Ectodermal cell (in vitro differentiated cells): Measurements from ENCODE around the gene RALBP1.

Experiments
- H3K27ac ChIP-seq: 2 replicates; pipeline ENCODE4 v1.7.0; 2013; ENCODE audit warnings: mild to moderate bottlenecking, low read depth, low read length; ENCODE audit not compliant: insufficient read depth, poor library complexity, severe bottlenecking
- H3K27me3 ChIP-seq: 2 replicates; pipeline ENCODE4 v1.7.0; 2013; ENCODE audit warnings: mild to moderate bottlenecking, low read length; ENCODE audit not compliant: insufficient read depth, control insufficient read depth, poor library complexity, severe bottlenecking
- H3K36me3 ChIP-seq: one replicate; pipeline ENCODE4 v1.7.0; 2013; ENCODE audit warnings: low read length; ENCODE audit not compliant: control insufficient read depth, insufficient read depth
- H3K4me1 ChIP-seq: one replicate; pipeline ENCODE4 v1.7.0; 2013; ENCODE audit warnings: low read length; ENCODE audit not compliant: control insufficient read depth, insufficient read depth
- H3K4me3 ChIP-seq: 2 replicates; pipeline ENCODE4 v1.7.0; 2013; ENCODE audit warnings: low read depth, low read length, control low read depth; ENCODE audit not compliant: insufficient read depth
- H3K9me3 ChIP-seq: 2 replicates; pipeline ENCODE4 v1.7.0; 2013; ENCODE audit warnings: mild to moderate bottlenecking, low read length, moderate library complexity; ENCODE audit not compliant: control insufficient read depth
- WGBS, 2 experiments: methylation state at CpG; one replicate each; pipeline ENCODE4 v1.1.7; 2013; ENCODE audit warnings: missing lambda C conversion rate in 2 of 2; 5-methylcytosine and 5-hydroxymethylcytosine counted together

The RALBP1 gene

DNA sequence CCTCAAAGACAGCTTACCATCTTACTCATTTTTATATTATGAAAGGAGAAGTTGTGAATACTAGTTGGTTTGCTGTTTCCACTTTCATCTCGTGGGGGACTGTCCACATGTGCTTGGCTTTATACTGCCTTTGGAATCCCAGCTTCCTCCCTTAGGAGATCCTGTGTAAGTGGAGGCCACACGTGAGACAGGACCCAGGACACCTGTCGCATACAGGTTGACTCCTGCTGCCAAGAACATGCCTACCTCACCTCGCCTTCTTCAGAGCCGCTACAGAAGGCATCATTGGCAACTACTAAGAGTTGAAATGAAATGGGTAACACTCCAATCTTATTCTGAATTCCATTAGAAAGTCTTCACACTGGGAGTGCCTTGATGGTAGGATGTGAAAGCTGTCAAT is 69.7 kb downstream of the RALBP1 start:
- Histone ChIP-seq H3K4me3 (no peak overlapping the region), H3K27ac (no peak overlapping the region), H3K9me3 (no peaks in the 10 kb centered on the region), H3K4me1 (no peaks in the 10 kb centered on the region), H3K27me3 (no peaks in the 10 kb centered on the region), H3K36me3 (peaks cover 33% of the 10 kb centered on the region)
- 90 to 95% methylated on average over 5 of the region's 5 CpGs for WGBS, 2 experiments

DNA sequence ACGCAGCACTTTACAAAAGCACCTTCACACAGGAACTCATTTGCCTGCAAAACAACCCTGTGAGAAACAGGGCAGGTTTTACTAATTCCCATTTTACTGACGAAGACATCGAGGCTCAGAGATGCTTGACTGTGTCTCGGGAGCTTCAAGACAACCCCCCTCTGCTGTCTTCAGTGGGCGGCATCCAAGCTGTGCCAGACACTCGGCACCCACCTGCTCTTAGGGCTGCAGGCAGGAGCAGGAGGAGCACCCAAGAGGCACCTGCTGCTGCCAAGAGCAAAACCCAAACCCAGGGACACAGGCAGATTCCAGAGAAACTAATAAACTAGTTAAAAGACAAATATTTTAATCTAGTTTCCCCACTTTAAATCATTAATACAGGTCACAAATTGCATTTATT is 71.2 kb downstream of the RALBP1 start:
- Histone ChIP-seq H3K27ac (no peak overlapping the region), H3K9me3 (no peaks in the 10 kb centered on the region), H3K36me3 (peaks cover 33% of the 10 kb centered on the region), H3K27me3 (no peaks in the 10 kb centered on the region), H3K4me1 (no peaks in the 10 kb centered on the region), H3K4me3 (no peak overlapping the region)
- WGBS, 2 experiments = 92 to 95% methylated on average over 6 of the region's 6 CpGs

DNA sequence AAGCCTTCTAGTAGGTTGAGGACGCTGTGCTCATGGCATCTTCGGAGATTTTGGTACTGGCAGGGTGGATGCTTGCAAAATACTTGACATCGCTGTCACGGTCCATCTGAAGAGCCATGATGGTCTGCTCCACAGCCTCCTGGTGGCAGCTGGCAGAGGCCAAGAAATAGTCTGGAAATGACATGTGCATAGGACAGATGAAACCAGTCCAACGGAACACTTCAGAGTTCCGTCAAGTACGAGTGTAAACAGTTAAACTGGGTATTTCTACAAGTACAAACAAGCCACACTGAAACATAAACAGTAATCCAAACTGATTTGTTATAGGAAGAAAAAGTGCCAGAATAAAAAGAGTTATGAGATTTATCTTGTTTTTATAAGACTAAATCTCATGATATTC is 72.5 kb downstream of the RALBP1 start:
- Histone ChIP-seq H3K4me1 (no peaks in the 10 kb centered on the region), H3K9me3 (no peaks in the 10 kb centered on the region), H3K27me3 (no peaks in the 10 kb centered on the region), H3K36me3 (peaks cover 39% of the 10 kb centered on the region), H3K4me3 (no peak overlapping the region), H3K27ac (no peak overlapping the region)
- 97% methylated on average over 6 to 7 of the region's 7 CpGs for WGBS, 2 experiments

DNA sequence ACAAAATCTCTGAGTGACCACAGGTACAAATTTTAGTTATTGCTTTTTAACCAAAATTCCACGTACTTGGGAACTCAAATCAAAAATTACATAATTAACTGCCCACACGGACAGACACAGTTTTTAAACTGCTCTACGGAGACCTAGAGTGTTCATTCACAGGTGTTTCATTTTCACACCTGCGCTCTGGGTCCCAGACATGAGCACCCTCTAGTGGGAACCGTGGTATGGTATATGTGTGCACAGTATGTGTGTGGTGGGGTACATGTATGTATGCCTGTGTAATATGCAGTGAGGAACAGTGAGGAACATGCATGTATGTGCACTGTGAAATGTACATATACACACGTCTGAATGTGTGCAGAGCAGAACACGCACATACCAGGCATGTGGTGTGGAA is 74.1 kb downstream of the RALBP1 start:
- H3K36me3 ChIP-seq = peaks cover 55% of the 10 kb centered on the region
- no peak overlapping the region for H3K27ac ChIP-seq
- H3K4me3 ChIP-seq = no peak overlapping the region
- no peaks in the 10 kb centered on the region for H3K4me1 ChIP-seq
- 97% methylated on average over 7 of the region's 7 CpGs for WGBS, 2 experiments
- H3K9me3 ChIP-seq = no peaks in the 10 kb centered on the region
- no peaks in the 10 kb centered on the region for H3K27me3 ChIP-seq

DNA sequence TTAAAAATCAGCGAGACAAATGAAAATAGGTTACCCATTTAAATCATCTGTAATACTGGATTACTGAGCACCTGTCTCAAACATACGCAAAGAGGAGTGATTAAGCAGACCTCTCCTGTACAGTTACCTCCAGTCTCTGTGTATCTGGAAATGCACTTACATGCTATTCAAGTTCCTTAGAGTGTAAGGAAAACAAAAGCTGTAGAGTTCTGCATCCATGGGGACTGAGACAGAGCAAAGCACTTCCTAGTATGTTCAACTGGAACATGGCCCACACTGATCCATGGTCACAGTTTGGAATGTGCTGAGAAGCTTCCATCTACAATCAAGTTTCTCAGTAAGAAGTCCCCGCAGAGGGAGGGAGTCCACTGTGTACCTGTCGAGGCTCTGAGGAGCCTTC is 75.1 kb downstream of the RALBP1 start:
- WGBS, 2 experiments = 94 to 98% methylated on average over 4 of the region's 4 CpGs
- Histone ChIP-seq H3K36me3 (peaks cover 66% of the 10 kb centered on the region), H3K27me3 (no peaks in the 10 kb centered on the region), H3K9me3 (no peaks in the 10 kb centered on the region), H3K4me1 (no peaks in the 10 kb centered on the region), H3K4me3 (no peak overlapping the region), H3K27ac (no peak overlapping the region)

DNA sequence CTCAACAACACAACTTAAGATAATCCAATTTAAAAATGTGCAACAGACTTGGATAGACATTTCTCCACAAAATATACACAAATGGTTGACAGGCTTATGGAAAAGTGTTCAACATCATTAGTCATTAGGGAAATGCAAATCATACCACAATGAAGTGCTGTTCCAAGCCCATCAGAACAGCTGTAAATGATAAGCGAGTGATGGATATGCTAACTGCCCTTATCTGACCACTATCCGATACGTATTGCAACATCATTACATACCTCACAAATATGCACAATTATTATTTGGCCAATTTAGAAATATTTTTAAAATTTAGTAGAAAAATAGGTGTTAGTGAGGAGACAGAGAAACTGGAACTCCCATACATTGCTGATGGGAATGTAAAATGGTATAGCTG is 76.9 kb downstream of the RALBP1 start:
- no peak overlapping the region for H3K4me3 ChIP-seq
- H3K36me3 ChIP-seq = peaks cover 64% of the 10 kb centered on the region
- H3K9me3 ChIP-seq = no peaks in the 10 kb centered on the region
- H3K27me3 ChIP-seq = no peaks in the 10 kb centered on the region
- 96 to 100% methylated on average over 3 of the region's 3 CpGs for WGBS, 2 experiments
- no peaks in the 10 kb centered on the region for H3K4me1 ChIP-seq
- H3K27ac ChIP-seq = no peak overlapping the region

DNA sequence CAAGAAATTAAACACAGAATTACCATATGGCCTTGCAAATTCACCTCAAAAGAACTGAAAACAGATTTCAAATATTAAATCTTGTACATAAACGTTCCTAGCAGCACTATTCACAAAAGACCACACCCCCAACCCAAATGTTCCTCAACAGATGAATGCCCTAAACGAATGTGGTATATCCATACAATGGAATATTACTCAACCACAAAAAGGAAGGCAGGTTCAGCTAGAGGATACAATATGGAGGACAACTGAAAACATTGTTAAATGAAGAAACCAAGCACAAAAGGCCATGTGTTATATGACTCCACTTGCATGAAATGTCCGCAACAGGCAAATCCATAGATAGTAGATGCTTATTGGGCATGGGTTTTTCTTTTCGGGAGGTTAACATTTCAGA is 77.3 kb downstream of the RALBP1 start:
- WGBS, 2 experiments = 95% methylated on average over 4 of the region's 4 CpGs
- H3K36me3 ChIP-seq = peaks cover 64% of the 10 kb centered on the region

DNA sequence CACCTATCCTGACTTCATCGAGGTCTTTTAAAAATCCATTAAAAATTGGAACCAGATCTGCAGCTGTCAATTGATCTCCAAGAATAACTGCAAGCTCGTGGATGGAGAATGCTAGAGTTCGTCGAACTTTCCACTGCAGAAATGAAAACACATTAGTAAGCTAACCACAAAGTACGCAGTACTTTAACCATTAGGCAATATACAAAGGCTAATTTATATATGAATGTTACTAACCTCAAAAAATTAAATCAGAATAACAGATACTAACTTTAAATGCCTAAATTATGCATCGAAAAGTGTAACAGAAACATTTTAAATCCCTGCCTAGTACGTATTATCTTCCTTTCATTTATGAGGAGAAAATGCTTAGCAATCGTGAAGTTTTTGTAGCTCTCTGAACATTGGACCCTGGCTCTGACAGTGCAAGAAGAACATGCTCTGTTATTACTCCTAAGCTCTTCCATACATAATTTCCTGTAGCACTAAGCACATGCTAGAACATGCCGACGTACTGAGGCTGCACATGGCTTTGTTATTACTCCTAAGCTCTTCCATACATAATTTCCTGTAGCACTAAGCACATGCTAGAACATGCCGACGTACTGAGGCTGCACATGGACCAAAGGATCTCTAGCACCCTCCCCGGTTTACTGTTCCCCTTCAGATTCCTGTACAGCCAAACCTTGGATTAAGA is 82.1 kb downstream of the RALBP1 start:
- H3K9me3 ChIP-seq = no peaks in the 10 kb centered on the region
- no peaks in the 10 kb centered on the region for H3K4me1 ChIP-seq
- WGBS, 2 experiments = 95 to 96% methylated on average over 12 to 13 of the region's 13 CpGs
- no peak overlapping the region for H3K4me3 ChIP-seq
- H3K27me3 ChIP-seq = no peaks in the 10 kb centered on the region
- peaks cover 56% of the 10 kb centered on the region for H3K36me3 ChIP-seq
- no peak overlapping the region for H3K27ac ChIP-seq

More for the DNA sequence above, 77.3 kb downstream of the RALBP1 start:
- H3K27me3 ChIP-seq = no peaks in the 10 kb centered on the region
- H3K27ac ChIP-seq = no peak overlapping the region
- H3K9me3 ChIP-seq = no peaks in the 10 kb centered on the region
- no peak overlapping the region for H3K4me3 ChIP-seq
- no peaks in the 10 kb centered on the region for H3K4me1 ChIP-seq

DNA sequence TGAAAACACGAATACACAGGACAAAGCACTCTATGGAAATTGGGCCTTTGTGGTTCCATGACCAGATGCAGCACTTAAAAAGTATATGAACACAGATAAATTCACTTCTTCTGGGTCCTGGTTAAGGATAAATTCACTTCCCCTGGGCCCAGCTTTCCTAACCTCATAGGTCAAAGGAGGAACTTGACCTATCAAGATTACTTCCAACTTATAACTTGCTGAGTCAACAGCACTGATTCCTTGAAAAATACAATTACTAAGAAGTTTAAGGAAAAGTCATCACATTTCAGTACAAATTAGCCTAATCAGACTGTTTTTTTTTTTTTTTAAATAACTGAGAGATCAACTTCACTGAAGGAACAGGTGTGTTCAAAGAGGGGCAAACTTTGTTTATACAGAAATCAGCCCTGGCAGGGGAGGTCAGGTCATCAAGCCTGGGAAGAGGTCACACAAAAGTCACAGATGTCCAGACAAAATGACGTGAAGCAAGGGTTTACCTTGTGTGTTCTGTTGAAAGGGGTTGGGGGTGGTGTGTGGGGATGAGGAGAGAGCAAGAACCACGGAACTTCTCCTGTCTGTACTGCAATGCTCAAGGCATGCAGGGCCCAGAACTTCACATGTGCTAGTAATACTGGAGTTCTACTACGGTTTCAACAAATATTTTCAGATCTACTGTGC is 83.2 kb downstream of the RALBP1 start:
- WGBS, 2 experiments = 92 to 96% methylated on average over 3 to 4 of the region's 4 CpGs
- Histone ChIP-seq H3K4me1 (no peaks in the 10 kb centered on the region), H3K27ac (no peak overlapping the region), H3K4me3 (no peak overlapping the region), H3K36me3 (peaks cover 45% of the 10 kb centered on the region), H3K27me3 (no peaks in the 10 kb centered on the region), H3K9me3 (no peaks in the 10 kb centered on the region)

DNA sequence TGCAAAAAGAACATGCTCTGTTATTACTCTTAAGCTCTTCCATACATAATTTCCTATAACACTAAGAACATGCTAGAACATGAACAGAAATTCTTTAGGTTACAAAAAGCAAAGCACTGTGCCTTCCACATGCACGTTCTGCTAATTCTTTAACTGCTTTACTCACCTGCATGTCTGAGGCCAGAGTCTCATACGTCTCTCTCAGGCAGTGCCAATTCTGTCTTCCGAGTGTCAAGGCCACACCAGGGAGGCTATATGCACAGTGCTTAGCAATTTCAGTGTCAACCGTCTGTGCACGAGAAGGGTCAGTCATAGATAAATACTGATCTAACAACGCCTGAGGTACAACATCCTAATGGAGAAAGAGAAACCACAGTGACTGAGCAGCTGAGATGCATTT is 83.9 kb downstream of the RALBP1 start:
- Histone ChIP-seq H3K27ac (no peak overlapping the region), H3K4me3 (no peak overlapping the region), H3K36me3 (peaks cover 38% of the 10 kb centered on the region), H3K9me3 (no peaks in the 10 kb centered on the region), H3K27me3 (no peaks in the 10 kb centered on the region), H3K4me1 (no peaks in the 10 kb centered on the region)
- 94 to 96% methylated on average over 6 of the region's 6 CpGs for WGBS, 2 experiments
